Tibial nerve (tissue), 3 donors: ENCODE results near the gene NALCN.

Source experiments
- CTCF ChIP-seq, 5 experiments: fragments of 200-600 bp in 3 of 5; fragments of 450-650 bp in 2 of 5; sonication (generic) in 3 of 5; IDR thresholded peaks; one replicate each; pipeline ENCODE4 v1.5.1; 2016 to 2019; ENCODE audit warnings: antibody characterized with exemption in 5 of 5, mild to moderate bottlenecking in 3 of 5, moderate library complexity in 2 of 5
- POLR2A ChIP-seq, 2 donors: fragments of 450-650 bp; IDR thresholded peaks; one replicate each; pipeline ENCODE4 v1.6.1; 2017; ENCODE audit warnings: antibody characterized with exemption in 2 of 2, mild to moderate bottlenecking in 2 of 2, moderate library complexity in 2 of 2

GRCh38 chr13:101238555-101238954, 177.8 kb downstream of the NALCN start:
- TF ChIP-seq CTCF (IDR thresholded peaks at IDR 0.05) (no peak), POLR2A (IDR thresholded peaks at IDR 0.05) (no peak)
